HG03442 (cell line): ENCODE data around the gene DNAAF8.
A peak's percentile ranks its signal among the peaks of the same experiment; 100 is the strongest.
"Not testable (repeated sequence)": the region's sequence is repeated elsewhere in the genome, so short reads cannot be mapped to it uniquely, and the experiment has no call there.

ENCODE experiments used
- ATAC-seq: cut with Tn5 transposase; IDR thresholded peaks from one replicate; pipeline ENCODE4 v1.9.1; 2021; ENCODE audit warnings: mild to moderate bottlenecking, moderate library complexity; ENCODE audit not compliant: unreplicated experiment

DNAAF8 gene

DNA sequence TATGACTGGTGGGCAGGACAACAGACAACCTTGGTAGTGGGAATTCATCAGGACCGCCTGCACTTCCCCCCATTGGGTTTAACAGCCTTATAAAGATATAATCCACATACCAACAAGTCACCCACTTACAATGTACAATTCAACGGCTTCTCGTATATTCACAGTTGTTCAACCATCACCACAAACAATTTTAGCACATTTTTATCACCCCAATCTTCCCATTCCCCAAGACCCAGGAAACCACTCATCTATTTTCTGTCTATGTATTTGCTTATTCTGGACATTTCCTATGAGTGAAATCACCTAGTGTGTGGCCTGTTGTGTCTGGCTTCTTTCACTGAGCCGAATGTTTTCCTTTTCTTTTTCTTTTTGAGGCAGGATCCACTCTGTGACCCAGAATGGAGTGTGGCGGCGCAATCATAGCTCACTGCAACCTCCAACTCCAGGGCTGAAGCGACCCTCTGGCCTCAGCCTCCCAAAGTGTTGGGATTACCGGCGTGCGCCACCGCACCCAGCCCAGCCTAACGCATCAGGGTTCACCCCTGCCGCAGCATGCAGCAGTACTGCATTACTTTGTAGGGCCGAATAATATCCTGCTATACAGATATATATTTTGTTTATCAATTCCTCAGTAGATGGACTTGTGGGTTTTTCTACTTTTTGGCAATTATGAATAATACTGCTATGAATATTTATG lies 11.1 kb upstream of the DNAAF8 start:
- no peak for ATAC-seq

DNA sequence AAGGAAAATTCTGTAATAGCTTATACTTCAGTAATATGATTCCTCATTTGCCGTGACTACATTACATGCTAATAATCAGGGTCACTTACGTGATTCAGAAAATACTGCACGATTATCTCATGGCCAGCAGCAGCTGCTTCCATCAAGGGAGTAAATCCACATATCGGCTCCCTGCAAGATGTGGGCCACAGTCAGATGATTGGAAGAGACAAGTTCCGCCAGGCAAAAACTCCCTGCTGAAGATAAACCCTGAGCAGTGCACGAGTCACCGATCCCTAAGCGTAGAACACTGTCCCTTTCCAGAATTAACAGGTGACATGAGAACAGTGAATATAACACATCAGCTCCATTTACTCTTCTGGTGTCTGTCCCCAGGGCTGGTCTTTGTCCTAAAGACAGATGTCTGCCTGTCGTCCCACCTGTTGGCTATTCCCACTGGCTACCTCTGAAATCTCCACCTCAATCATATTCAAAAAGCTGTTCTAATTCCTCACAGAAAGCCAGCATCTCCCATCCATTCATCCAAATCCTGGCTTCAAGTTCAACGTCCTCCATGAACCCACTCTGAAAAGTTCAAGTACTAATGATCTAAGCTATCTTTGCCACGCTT lies 9.6 kb upstream of the DNAAF8 start:
- no peak for ATAC-seq

DNA sequence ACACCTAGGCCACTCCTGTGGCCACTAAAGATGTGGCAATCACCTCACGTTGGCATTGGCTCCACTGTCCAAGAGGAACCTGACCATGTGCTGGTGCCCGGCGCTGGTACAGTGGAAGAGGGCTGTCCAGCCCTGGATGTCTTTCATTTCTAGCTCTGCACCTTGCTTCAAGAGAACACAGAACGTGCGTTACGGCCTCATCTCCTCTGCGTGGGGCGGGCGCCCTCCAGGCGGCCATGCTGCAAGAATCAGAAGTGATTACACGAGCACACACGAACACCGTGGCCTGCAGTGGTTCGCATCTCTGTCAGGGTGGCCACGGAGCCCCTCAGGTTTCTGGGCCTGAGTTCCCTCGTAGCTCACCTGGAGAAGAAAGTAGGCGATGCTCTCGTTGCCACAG lies 7.7 kb upstream of the DNAAF8 start:
- no peak for ATAC-seq

DNA sequence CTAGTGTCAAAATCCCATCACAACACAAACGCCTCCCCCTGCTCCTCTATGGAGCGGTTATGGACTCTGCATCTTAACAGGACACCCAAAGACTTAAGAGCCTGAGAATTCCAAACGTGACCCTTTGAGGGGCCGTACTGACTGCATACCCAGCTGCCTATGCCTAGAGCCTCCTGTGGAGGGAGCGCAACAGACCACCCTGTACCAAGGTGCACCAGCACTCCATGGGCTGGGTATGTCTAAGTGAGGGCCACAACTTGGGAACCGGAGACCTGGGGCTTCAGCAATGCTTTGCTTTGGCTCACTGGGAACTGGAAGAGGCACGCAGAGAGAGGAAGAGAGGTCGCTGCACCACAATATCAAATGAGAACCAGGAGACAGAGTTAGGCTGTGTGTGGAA lies 5.7 kb upstream of the DNAAF8 start:
- no peak for ATAC-seq

DNA sequence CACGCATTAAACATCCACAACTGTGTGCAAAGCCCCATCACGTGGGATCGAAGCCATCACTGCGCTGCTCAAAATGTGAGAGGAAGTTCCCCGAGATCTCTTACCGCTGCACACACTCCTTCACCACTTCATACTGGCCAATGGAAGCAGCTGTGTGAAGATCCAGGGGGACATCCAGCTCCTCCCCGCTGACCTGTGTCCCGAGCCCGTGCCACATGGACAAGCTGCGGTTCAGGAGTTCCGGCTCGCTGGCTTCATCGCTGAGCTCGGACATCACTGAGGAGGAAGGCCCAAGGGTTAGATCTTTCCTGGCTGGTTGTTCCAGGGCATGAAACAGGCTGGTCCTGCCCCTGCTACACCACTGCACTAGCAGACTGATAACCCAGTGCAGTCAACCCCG lies 4.5 kb upstream of the DNAAF8 start:
- ATAC-seq: no peak

DNA sequence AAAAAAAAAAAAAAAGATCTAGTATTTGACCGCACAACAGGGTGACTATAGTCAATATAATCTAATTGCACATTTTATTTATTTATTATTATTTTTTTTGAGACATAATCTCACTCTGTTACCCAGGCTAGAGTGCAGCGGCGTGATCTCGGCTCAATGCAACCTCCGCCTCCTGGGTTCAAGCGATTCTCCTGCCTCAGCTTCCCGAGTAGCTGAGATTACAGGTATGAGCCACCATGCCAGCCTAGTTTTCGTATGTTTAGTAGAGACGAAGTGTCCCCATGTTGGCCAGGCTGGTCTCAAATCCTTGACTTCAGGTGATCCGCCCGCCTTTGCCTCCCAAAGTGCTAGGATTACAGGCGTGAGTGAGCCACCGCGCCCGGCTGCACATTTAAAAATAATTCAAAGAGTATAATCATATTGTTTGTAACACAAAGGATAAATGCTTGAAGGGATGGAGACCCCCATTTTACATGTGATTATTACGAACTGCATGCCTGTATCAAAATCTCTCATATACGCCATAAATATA lies 1.1 kb upstream of the DNAAF8 start:
- ATAC-seq: no peak

DNA sequence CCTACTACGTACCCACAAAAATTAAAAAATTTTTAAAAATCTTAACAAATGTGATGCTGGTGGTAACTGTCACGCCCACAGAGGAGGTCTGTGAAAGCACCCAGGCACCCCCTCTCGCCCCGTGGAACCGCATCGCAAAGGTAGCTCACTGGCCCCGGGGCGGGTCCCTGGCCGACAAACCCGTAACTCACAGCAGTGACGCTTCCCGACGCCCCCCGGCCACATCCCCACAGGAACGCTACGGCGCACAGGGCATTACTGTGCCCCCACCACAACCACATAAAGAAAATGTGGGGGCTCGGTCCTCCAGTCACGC lies 632 bp upstream of the DNAAF8 start:
- no peak for ATAC-seq

DNA sequence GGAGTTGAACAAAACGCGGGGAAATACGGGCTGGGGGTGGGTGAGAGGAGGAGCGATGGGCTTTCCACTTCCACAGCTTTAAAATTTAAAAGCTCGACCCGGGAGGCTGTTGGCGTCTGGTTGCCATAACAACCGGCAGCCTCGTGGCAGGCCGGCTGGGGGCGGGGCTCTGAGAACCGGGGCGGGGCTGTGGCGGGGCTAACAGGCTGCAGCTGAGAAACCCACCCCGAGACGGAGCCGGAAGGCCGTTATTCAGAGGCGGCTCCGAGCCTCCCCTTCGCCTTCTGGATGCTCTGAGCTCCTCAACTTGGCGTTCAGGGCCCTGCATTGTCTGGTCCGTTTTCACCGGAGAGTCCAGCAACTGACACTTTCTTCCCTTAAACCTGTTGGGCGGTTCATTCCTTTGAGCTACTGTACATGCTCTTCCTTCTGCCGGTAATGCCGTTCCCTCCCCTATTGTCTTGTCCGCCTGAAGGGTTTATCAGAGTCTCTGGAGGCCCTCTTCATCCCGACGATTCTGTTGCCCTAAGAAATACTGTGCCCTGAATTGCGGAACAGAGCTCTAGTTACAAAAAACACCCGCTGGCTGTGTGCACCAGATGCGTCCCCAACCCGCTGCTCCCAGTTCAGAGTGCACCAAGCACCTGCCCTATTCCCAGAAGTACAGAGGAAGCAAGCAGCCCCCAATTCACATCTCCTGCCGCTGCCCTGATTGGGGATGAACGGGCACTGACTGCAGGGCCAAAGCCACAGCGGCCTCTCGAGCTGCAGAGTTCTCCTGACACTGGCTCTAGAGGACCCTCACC lies 596 bp downstream of the DNAAF8 start:
- peak; percentile 40 for ATAC-seq

DNA sequence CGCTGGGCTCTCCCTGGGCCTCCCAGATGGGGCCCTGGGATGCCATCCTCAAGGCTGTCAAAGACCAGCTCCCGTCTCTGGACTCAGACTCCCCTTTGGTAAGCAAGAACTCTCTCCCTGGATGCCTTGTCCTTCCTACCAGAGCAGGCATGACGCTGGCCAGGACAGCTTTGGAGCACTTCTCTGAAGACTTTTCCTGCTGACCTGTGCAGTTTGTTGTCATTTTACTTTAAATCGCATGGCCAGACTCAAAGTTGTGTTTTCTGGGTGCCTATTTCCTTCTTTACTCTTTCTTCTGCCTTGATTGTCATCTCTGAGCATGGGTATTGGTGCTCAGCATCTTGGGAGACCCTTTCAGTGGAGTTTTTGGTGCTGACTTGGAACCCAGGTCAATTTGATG lies 2.2 kb downstream of the DNAAF8 start:
- ATAC-seq: no peak

DNA sequence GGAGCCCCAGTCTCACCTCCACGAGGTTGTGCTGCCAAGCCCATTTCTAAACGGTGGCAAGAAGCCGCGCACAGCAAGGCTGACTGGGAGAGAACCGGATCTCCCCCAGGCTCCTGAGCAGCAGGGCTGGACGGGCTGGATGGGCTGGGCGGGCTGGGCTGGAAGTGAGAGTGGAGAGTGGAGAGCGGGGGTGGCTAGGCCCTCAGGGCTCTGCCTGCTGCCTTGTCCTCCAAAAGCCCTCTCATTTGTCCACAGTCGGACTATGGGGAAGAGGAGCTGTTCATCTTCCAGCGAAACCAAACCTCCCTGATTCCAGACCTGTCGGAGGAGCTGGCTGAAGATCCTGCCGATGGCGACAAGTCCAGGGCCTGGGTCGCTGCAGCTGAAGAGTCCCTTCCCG lies 3.2 kb downstream of the DNAAF8 start:
- no peak for ATAC-seq

DNA sequence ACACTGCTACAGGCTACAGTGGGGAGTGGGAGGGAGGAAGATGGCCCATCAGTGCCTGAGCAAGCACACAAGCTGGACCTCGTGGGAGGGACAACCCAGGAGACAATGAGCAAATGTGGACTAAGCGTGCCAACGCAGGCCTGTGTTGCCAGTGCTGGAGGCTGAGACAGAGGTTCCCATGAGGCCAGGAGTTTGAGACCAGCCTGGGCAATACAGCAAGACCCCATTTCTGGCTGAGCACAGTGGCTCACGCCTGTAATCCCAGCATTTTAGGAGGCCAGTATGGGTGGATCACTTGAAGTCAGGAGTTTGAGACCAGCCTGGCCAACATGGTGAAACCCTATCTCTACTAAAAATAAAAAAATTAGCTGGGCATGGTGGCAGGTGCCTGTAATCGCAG lies 4.0 kb downstream of the DNAAF8 start:
- not testable (repeated sequence) for ATAC-seq

DNA sequence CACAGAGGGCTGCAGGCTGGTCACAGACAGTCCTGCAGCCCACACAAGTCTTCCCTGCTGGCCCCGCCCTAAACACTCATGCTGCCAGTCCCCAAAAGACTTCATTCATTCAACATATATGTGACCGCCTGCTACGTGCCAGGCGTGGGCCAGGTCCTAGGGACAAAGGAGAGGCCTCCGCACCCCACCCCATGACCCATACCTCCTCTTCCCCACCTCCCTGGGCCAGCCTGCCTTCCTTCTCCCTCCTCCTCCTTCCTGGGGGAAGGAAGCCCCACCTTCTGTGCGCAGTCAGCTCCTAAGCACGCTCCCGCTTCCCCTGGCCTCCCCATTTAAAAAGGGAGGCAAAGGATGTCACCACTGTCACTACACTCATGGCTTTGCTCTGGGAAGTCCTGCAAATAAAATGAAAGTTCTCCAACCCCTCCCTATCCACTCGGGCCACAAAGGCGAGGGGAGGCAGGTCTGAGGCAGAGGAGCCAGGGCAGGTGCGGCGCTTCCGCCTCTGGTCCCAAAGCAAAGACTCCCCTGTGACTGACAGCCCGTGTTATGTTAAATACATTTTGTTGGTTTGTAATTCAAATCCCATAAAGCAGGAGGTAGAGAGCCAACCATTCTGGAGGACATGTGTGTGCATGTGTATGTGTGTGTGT lies 9.0 kb downstream of the DNAAF8 start:
- ATAC-seq: no peak

DNA sequence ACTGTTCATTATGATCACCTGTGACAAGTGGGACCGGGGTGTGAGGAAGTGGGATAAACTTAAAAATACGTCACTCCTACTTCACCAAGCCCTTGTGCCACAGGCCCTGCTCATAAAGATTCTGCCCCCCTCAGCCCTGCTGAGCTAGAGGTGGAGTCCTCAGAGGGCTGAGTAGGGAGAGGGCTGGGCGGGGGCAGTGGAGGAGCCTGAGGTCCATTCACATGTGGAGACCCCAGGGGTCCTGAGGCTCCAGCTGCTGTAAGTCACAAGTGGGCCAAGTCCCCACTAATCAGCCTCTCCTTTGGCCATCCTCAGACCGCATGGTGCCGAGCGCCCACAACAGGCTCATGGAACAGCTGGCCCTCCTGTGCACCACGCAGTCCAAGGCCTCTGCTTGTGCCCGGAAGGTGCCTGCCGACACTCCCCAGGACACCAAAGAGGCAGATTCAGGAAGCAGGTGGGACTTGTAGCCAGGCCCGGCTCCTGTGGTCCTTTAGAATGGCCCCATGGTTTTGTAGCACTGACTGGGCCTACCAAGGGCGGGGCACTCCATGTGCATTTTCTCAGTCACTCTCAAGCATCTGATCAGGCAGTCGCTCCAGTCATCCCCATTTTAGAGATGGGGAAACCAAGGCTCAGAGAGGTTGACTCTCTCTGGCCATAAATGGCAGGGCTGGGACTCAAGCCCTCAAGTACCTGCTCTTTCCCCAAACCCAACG lies 10.4 kb downstream of the DNAAF8 start:
- ATAC-seq: no peak

DNA sequence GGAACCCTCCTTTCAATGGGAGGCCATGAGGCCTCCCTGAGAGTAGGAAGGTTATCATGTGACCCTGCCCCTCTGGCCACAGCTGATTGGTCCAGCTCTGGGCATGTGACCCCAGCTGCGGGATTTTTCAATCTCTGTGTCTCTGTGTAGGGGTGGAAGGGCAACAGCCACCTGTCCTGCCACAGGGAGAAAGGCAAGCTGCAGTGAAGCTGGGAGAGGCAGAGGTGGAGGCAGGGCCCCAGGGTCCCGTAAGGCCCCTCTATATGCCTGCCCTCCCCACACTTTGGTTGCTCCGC lies 10.9 kb downstream of the DNAAF8 start:
- no peak for ATAC-seq

DNA sequence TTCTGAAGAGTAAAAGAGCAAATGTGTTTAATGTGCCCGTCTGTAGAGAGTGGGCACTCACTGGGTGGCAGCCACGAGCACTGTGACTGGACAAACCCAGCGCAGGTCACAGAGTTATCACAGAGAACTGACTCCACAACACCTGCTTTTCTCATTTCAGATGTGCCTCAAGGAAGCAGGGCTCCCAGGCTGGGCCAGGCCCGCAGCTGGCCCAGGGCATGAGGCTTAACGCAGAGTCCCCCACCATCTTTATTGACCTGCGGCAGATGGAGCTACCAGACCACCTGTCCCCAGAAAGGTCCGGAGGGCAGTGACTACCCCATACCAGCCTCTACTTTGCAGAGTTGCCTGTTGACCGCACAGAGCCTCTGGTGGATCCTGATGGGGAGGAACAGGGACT lies 11.9 kb downstream of the DNAAF8 start:
- ATAC-seq: no peak

DNA sequence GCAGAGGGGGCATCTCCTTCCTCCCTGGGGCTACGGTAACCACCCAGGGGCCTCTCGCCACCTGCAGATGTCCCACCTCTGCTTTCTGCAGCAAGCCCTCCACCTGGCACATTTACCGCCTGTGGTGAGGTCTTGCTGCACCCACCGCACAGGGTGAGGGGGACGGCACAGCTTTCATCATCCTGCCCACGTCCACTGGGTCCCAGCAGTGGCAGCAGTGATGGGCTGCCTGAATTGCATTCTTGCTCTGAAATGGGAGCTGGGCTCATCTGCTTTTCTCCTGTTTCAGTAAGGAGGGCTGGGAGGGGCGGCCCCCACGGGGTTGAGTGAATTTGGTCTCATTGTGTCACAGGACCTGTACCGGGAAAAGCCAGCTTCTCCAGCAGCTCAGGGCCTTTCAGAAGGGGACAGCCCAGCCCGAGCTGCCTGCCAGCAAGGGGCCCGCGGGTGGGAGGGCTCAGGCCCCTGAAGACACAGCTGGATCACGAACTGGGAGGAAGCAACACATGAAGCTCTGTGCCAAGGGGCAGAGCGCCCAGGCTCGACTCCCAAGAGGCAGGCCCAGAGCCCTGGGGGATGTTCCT lies 12.7 kb downstream of the DNAAF8 start:
- no peak for ATAC-seq

DNA sequence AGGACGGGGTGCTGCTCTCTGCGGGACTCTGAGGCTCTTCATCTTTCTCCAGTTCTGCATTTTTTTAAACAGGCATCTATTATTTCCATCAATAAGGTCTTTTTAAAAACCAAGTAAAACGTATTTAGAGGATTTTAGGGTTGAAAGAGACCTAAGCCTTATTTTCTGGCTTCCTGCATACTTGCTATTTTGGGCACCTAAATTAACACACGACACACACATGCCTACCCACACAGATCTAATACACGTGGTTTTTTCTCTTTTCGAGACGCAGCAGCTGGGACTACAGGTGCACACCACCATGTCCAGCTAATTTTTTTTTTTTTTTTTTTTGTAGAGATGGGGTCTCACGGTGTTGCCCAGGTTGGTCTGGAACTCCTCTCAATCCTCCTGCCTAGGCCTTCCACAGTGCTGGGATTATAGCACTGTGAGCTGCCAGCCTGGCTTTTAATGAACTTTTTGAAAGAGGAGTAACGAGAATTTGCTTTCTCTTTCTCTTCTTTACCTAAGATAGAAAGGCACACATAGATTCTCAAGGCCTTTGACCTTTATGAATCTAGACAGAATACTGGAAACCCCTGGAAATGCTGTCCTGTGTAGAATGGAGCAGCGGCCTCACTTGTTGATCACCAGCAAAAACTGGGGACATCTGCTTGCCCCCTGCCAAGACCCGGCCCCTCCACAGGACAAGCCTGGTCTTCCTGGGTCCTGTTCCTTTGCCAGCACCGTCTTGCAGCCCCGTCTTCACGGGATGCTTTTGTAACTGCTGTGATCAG lies 13.8 kb downstream of the DNAAF8 start:
- no peak for ATAC-seq

DNA sequence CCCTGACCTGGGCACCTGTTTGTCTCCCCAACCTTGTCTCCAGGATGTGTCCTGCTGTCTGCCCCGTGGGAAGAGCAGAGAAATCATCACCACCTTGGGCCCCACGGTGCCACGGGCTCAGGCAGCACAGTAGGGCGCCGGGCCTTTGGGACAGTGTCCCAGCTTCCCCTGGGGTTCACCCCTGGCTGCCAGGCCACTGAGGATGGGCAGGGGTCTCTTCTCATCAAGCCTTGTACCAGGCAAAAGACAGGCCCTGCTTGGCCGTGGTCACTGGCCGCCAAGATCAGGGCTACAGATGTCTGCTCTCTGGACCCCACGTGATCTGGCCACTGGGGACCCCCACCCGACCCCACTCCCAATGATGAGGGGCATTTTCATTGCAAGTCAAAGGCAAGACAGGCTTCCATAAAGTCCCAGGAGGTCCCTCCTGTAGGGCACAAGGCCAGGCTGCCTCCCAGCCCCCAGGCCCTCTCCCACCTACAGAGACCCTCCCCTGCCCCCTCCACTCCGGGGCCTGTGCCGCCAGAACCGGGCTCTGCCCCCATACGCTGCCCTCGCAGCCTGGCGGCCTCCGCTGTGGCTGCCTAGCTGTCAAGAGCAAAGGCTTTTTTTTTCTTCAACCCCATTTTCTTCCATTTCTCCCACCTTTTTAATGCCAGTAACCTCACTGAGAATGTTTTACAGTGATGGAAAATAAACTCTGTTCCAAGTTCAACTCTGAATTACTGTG lies 14.5 kb downstream of the DNAAF8 start:
- ATAC-seq: no peak

DNA sequence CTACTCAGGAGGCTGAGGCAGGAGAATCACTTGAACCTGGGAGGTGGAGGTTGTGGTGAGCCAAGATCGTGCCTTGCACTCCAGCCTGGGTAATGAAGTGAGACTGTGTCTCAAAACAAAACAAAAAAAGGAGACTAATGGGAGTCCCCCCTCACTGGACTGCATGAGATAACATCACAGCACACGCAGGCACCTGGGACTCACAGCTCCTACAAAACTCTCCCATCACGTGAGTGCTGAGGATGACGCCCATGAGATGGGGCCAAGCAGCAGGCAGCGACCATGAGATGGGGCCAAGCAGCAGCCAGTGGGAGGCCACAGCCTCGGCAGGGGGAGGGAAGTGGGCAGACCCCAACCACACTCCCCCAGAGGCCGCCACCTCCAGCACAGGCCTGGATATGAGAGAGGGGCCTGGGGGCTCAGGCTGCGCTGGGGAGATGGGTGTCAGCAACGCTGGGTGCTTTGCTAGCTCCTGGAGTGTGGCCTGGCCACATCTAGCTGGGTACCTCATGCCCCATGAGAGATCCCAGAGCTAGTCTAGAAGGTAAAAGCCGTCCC lies 15.4 kb downstream of the DNAAF8 start:
- no peak for ATAC-seq
